GM18498 (cell line): Measurements from ENCODE around the gene WNT1.

Experiments used
- ATAC-seq: cut with Tn5 transposase; IDR thresholded peaks from one replicate; pipeline ENCODE4 v1.9.1; 2021; ENCODE audit warnings: mild to moderate bottlenecking, moderate library complexity; ENCODE audit not compliant: unreplicated experiment

WNT1 gene

GRCh38 chr12:48978291-48978740 is at the start of gene WNT1:
TSS of gene WNT1 (plus strand) at chr12:48978322. CDS start at chr12:48978651, 329 bp downstream.
- no peak for ATAC-seq

- ATAC-seq = no peak
These were observed 48.6 kb upstream of the WNT1 start for GRCh38 chr12:48929551-48929950.

GRCh38 chr12:48930475-48930874 is 47.6 kb upstream of the WNT1 start:
- ATAC-seq = no peak

GRCh38 chr12:48932878-48933277 is 45.2 kb upstream of the WNT1 start:
- ATAC-seq = no peak

GRCh38 chr12:48933664-48934311 is 44.3 kb upstream of the WNT1 start:
- no peak for ATAC-seq

GRCh38 chr12:48934312-48934706 is 43.8 kb upstream of the WNT1 start:
- ATAC-seq = no peak

GRCh38 chr12:48936379-48936979 is 41.6 kb upstream of the WNT1 start:
- ATAC-seq = no peak

- no peak for ATAC-seq
These were observed 41.0 kb upstream of the WNT1 start for GRCh38 chr12:48937170-48937569.

- no peak for ATAC-seq
These were observed 39.3 kb upstream of the WNT1 start for GRCh38 chr12:48938805-48939204.

- no peak for ATAC-seq
These were observed 37.9 kb upstream of the WNT1 start for GRCh38 chr12:48940181-48940580.

GRCh38 chr12:48943221-48943620 is 34.9 kb upstream of the WNT1 start:
- ATAC-seq = no peak

- no peak for ATAC-seq
These were observed 31.9 kb upstream of the WNT1 start for GRCh38 chr12:48946205-48946604.

- no peak for ATAC-seq
These were observed 31.2 kb upstream of the WNT1 start for GRCh38 chr12:48946943-48947342.

GRCh38 chr12:48947727-48948126 is 30.4 kb upstream of the WNT1 start:
- no peak for ATAC-seq

GRCh38 chr12:48952691-48953090 is 25.4 kb upstream of the WNT1 start:
- ATAC-seq = no peak

- no peak for ATAC-seq
These were observed 24.1 kb upstream of the WNT1 start for GRCh38 chr12:48954061-48954460.

GRCh38 chr12:48954841-48955501 is 23.2 kb upstream of the WNT1 start:
- ATAC-seq = no peak

- ATAC-seq = no peak
These were observed 21.6 kb upstream of the WNT1 start for GRCh38 chr12:48956279-48957140.

GRCh38 chr12:48957141-48958048 is 20.7 kb upstream of the WNT1 start, which contains the start of gene ARF3:
TSS of gene ARF3 (minus strand) at chr12:48957487. CDS start at chr12:48941095, 16,392 bp downstream.
- ATAC-seq = peak; percentile 94

- ATAC-seq = no peak
These were observed 20.1 kb upstream of the WNT1 start for GRCh38 chr12:48958049-48958388.
